Measurements from ENCODE around the gene NSUN5. TPM values are rescaled to one million over a fixed set of nuclear protein-coding genes. Genes with fewer than 3 reads are reported as not detected.

The NSUN5 gene
- total and polyA plus RNA-seq, 2 experiments from 2014 or later, result 65.6 to 73.4 TPM

GRCh38 chr7:73342645-73343044 is 34.0 kb upstream of the NSUN5 start:
- Histone ChIP-seq H3K79me2 (replicated peaks; ENCODE audit: insufficient read depth) (no peaks in the 10 kb centered on the region), H3K27ac (ENCODE audit: low read depth) (no peak overlapping the region), H3K4me1 (ENCODE audit: insufficient read depth) (peaks cover 7% of the 10 kb centered on the region; the same call in 1 of the 2 replicates), H3K36me3 (ENCODE audit: insufficient read depth) (no peaks in the 10 kb centered on the region), H3K4me3 (no peak overlapping the region), H3K9me2 (ENCODE audit: insufficient read depth) (no peaks in the 10 kb centered on the region), H4K20me1 (replicated peaks; ENCODE audit: insufficient read depth) (no peaks in the 10 kb centered on the region), H2AFZ (peak overlapping the region; percentile 52), H3K4me2 (no peak overlapping the region), H3K27me3 (ENCODE audit: insufficient read depth) (no peaks in the 10 kb centered on the region), H3F3A (replicated peaks; ENCODE audit: low read depth) (no peaks in the 10 kb centered on the region)
- peak; percentile 68 for DNase-seq (ENCODE audit: low spot score)
- TF ChIP-seq JUNB (IDR thresholded peaks at IDR 0.05; ENCODE audit: unreplicated experiment) (no peak), ETS1 (IDR thresholded peaks at IDR 0.05) (no peak), CREB1 (CRISPR knock-in tag; IDR thresholded peaks at IDR 0.05; ENCODE audit: low read depth) (no peak), CTCF (conservative IDR thresholded peaks at IDR 0.05; ENCODE audit: low read depth in 2 of 2) (peak; percentile 58 to 72)
- Mint-ChIP-seq H3K27me3 (ENCODE audit: insufficient read depth, low read depth, poor library complexity) (peaks cover 10% of the 10 kb centered on the region), H3K9me3 (no peaks in the 10 kb centered on the region), H3K27ac (peak overlapping the region; percentile 13; the same call in 1 of the 2 replicates), H3K4me1 (peaks cover 37% of the 10 kb centered on the region), H3K4me3 (no peak overlapping the region), H3K36me3 (ENCODE audit: low read depth) (no peaks in the 10 kb centered on the region)
- ATAC-seq, result peak; percentile 63

GRCh38 chr7:73341877-73342276 is 33.3 kb upstream of the NSUN5 start:
- Histone ChIP-seq H3K27ac (ENCODE audit: low read depth) (no peak overlapping the region), H3K36me3 (ENCODE audit: insufficient read depth) (no peaks in the 10 kb centered on the region), H3K4me2 (no peak overlapping the region), H3K4me3 (no peak overlapping the region), H3K27me3 (ENCODE audit: insufficient read depth) (no peaks in the 10 kb centered on the region), H4K20me1 (replicated peaks; ENCODE audit: insufficient read depth) (no peaks in the 10 kb centered on the region), H3F3A (replicated peaks; ENCODE audit: low read depth) (no peaks in the 10 kb centered on the region), H3K9me2 (ENCODE audit: insufficient read depth) (no peaks in the 10 kb centered on the region), H3K4me1 (ENCODE audit: insufficient read depth) (peaks cover 7% of the 10 kb centered on the region; the same call in 1 of the 2 replicates), H2AFZ (no peak overlapping the region), H3K79me2 (replicated peaks; ENCODE audit: insufficient read depth) (no peaks in the 10 kb centered on the region)
- H3K4me3 Mint-ChIP-seq, result no peak overlapping the region
- H3K9me3 Mint-ChIP-seq, result no peaks in the 10 kb centered on the region
- no peak overlapping the region for H3K27ac Mint-ChIP-seq
- ATAC-seq, result no peak
- H3K27me3 Mint-ChIP-seq (ENCODE audit: insufficient read depth, low read depth, poor library complexity), result peaks cover 10% of the 10 kb centered on the region
- peaks cover 37% of the 10 kb centered on the region for H3K4me1 Mint-ChIP-seq
- no peak for DNase-seq (ENCODE audit: low spot score)
- H3K36me3 Mint-ChIP-seq (ENCODE audit: low read depth), result no peaks in the 10 kb centered on the region
- TF ChIP-seq ZNF462 (CRISPR knock-in tag; IDR thresholded peaks at IDR 0.05) (no peak), NANOG (IDR thresholded peaks at IDR 0.05; ENCODE audit: borderline replicate concordance) (no peak), REST (IDR thresholded peaks at IDR 0.05; ENCODE audit: unreplicated experiment) (no peak)

All from GM23338 (cell line).